HEK293 (cell line): Measurements from ENCODE around the gene CCDC24.
A peak's percentile ranks its signal among the peaks of the same experiment; 100 is the strongest.

Experiments
- EGR2 ChIP-seq: fragments of 450-650 bp; formaldehyde crosslinking; IDR thresholded peaks from 2 replicates; pipeline ENCODE4 v1.5.1; 2016; ENCODE audit warnings: low read depth, missing biosample characterization, missing genetic modification characterization
- FEZF1 ChIP-seq: fragments of 450-650 bp; formaldehyde crosslinking; IDR thresholded peaks from 2 replicates; pipeline ENCODE4 v1.5.1; 2016; ENCODE audit warnings: missing biosample characterization, missing genetic modification characterization
- GLI4 ChIP-seq: fragments of 450-650 bp; formaldehyde crosslinking; IDR thresholded peaks from 2 replicates; pipeline ENCODE4 v1.5.1; 2016; ENCODE audit warnings: missing biosample characterization, missing genetic modification characterization
- OVOL3 ChIP-seq: fragments of 450-650 bp; formaldehyde crosslinking; IDR thresholded peaks from 2 replicates; pipeline ENCODE4 v1.5.1; 2016; ENCODE audit warnings: missing biosample characterization, missing genetic modification characterization
- PRDM1 ChIP-seq: fragments of 450-650 bp; formaldehyde crosslinking; IDR thresholded peaks from 2 replicates; pipeline ENCODE4; 2016; ENCODE audit warnings: missing biosample characterization, missing genetic modification characterization
- SALL2 ChIP-seq: fragments of 450-650 bp; formaldehyde crosslinking; IDR thresholded peaks from 2 replicates; pipeline ENCODE4 v1.5.0; 2017; ENCODE audit warnings: missing biosample characterization, mild to moderate bottlenecking, missing genetic modification characterization, borderline replicate concordance
- SCRT2 ChIP-seq: fragments of 450-650 bp; formaldehyde crosslinking; IDR thresholded peaks from 2 replicates; pipeline ENCODE4 v1.5.1; 2016; ENCODE audit warnings: missing biosample characterization, missing genetic modification characterization
- TRIM28 ChIP-seq: IDR thresholded peaks from 2 replicates; pipeline ENCODE4 v1.6.1; 2011; ENCODE audit warnings: low read length, control low read depth, borderline replicate concordance
- ZBTB1 ChIP-seq: fragments of 450-650 bp; formaldehyde crosslinking; IDR thresholded peaks from 2 replicates; pipeline ENCODE4 v1.5.1; 2016; ENCODE audit warnings: missing biosample characterization, missing genetic modification characterization
- ZBTB7A ChIP-seq: fragments of 450-650 bp; formaldehyde crosslinking; IDR thresholded peaks from 2 replicates; pipeline ENCODE4 v1.5.1; 2016; ENCODE audit warnings: low read depth, missing biosample characterization, missing genetic modification characterization
- ZFHX2 ChIP-seq: fragments of 450-650 bp; formaldehyde crosslinking; conservative IDR thresholded peaks from 2 replicates; pipeline ENCODE4 v1.5.1; 2016; ENCODE audit warnings: missing biosample characterization, missing genetic modification characterization
- ZFP37 ChIP-seq: fragments of 450-650 bp; formaldehyde crosslinking; IDR thresholded peaks from 2 replicates; pipeline ENCODE4 v1.5.1; 2016; ENCODE audit warnings: missing biosample characterization, missing genetic modification characterization
- ZNF169 ChIP-seq: fragments of 450-650 bp; formaldehyde crosslinking; IDR thresholded peaks from 2 replicates; pipeline ENCODE4 v1.5.1; 2016; ENCODE audit warnings: missing biosample characterization, missing genetic modification characterization
- ZNF175 ChIP-seq: fragments of 450-650 bp; formaldehyde crosslinking; IDR thresholded peaks from 2 replicates; pipeline ENCODE4 v1.5.1; 2016; ENCODE audit warnings: missing biosample characterization, missing genetic modification characterization
- ZNF302 ChIP-seq: fragments of 450-650 bp; formaldehyde crosslinking; IDR thresholded peaks from 2 replicates; pipeline ENCODE4 v1.5.1; 2016; ENCODE audit warnings: missing biosample characterization, missing genetic modification characterization, low read depth
- ZNF423 ChIP-seq: fragments of 450-650 bp; formaldehyde crosslinking; IDR thresholded peaks from 2 replicates; pipeline ENCODE4 v1.5.1; 2016; ENCODE audit warnings: missing biosample characterization, missing genetic modification characterization
- ZNF560 ChIP-seq: fragments of 450-650 bp; formaldehyde crosslinking; IDR thresholded peaks from 2 replicates; pipeline ENCODE4 v1.5.1; 2017; ENCODE audit warnings: missing biosample characterization, missing genetic modification characterization, borderline replicate concordance
- ZNF596 ChIP-seq: fragments of 450-650 bp; IDR thresholded peaks from 2 replicates; pipeline ENCODE4 v1.5.0; 2018; ENCODE audit warnings: missing biosample characterization, mild to moderate bottlenecking, missing genetic modification characterization, moderate library complexity
- ZNF843 ChIP-seq: fragments of 450-650 bp; formaldehyde crosslinking; IDR thresholded peaks from 2 replicates; pipeline ENCODE4 v1.5.1; 2016; ENCODE audit warnings: missing biosample characterization, missing genetic modification characterization
- ZSCAN30 ChIP-seq: fragments of 450-650 bp; IDR thresholded peaks from 2 replicates; pipeline ENCODE4 v1.5.1; 2018; ENCODE audit warnings: missing biosample characterization, mild to moderate bottlenecking, missing genetic modification characterization, moderate library complexity
- TF ChIP-seq, protein P1 (sequence below): fragments of 450-650 bp; formaldehyde crosslinking; conservative IDR thresholded peaks from 2 replicates; pipeline ENCODE4 v1.5.1; 2016; ENCODE audit warnings: low read depth, missing biosample characterization, missing genetic modification characterization
- TF ChIP-seq, protein P2 (sequence below): fragments of 450-650 bp; formaldehyde crosslinking; IDR thresholded peaks from 2 replicates; pipeline ENCODE4 v1.5.1; 2016; ENCODE audit warnings: missing biosample characterization, missing genetic modification characterization
- TF ChIP-seq, protein P3 (sequence below): fragments of 450-650 bp; formaldehyde crosslinking; conservative IDR thresholded peaks from 2 replicates; pipeline ENCODE4 v1.5.1; 2016; ENCODE audit warnings: low read depth, missing biosample characterization, missing genetic modification characterization
- TF ChIP-seq, protein P4 (sequence below): fragments of 450-650 bp; formaldehyde crosslinking; IDR thresholded peaks from 2 replicates; pipeline ENCODE4 v1.5.1; 2017; ENCODE audit warnings: missing biosample characterization, missing genetic modification characterization
- TF ChIP-seq, protein P5 (sequence below): fragments of 450-650 bp; formaldehyde crosslinking; IDR thresholded peaks from 2 replicates; pipeline ENCODE4 v1.5.1; 2016; ENCODE audit warnings: missing biosample characterization, missing genetic modification characterization

CCDC24 gene

DNA sequence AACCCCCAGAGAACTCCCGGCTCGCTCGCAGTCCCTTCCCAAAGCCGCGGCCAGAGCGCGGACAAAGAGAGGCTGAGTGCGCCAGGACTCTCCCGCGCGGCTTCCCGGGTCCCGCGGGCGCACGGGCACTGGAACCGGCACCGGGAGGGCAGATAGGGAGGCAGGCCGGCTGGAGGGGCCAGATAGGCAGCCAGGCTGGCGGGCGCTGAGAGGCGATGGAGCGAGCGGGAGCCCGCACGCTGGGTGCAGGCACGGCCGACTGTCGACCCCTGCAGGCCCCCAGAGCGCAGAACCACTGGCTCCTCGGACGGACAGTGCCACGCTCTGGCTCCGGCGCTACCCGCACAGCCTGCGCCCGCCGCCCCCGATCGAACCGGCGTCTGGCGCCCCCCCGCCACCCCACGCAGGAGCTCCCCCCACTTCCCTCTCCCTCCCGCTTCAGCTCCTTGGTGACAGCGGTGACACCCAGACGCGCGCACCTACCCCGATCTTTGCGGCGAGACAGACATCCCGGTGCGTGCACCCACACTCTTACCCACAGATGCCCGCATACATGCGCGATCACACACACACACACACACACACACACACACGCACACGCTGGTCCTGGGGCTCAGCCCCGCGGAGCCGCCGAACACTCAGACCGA, 39.3 kb downstream of the CCDC24 start (continued):
- TF ChIP-seq PRDM1: no peak
- 0 out of 2 replicates have a peak, but pooled peaks have one; percentile 8 for TF ChIP-seq ZSCAN30 (tag by site-specific recombination)
- peak; percentile 28; the same call in 1 of the 2 replicates for TF ChIP-seq ZNF843 (tag by site-specific recombination)
- peak; percentile 84; the same call in 1 of the 2 replicates for TF ChIP-seq ZBTB1 (tag by site-specific recombination)
- TF ChIP-seq, protein P1, sequence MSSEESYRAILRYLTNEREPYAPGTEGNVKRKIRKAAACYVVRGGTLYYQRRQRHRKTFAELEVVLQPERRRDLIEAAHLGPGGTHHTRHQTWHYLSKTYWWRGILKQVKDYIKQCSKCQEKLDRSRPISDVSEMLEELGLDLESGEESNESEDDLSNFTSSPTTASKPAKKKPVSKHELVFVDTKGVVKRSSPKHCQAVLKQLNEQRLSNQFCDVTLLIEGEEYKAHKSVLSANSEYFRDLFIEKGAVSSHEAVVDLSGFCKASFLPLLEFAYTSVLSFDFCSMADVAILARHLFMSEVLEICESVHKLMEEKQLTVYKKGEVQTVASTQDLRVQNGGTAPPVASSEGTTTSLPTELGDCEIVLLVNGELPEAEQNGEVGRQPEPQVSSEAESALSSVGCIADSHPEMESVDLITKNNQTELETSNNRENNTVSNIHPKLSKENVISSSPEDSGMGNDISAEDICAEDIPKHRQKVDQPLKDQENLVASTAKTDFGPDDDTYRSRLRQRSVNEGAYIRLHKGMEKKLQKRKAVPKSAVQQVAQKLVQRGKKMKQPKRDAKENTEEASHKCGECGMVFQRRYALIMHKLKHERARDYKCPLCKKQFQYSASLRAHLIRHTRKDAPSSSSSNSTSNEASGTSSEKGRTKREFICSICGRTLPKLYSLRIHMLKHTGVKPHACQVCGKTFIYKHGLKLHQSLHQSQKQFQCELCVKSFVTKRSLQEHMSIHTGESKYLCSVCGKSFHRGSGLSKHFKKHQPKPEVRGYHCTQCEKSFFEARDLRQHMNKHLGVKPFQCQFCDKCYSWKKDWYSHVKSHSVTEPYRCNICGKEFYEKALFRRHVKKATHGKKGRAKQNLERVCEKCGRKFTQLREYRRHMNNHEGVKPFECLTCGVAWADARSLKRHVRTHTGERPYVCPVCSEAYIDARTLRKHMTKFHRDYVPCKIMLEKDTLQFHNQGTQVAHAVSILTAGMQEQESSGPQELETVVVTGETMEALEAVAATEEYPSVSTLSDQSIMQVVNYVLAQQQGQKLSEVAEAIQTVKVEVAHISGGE: no peak
- peak; percentile 85 for TF ChIP-seq ZNF423
- peak; percentile 92 for TF ChIP-seq ZFHX2
- TF ChIP-seq EGR2 (tag by site-specific recombination): peak; percentile 86
- 0 out of 2 replicates have a peak, but pooled peaks have one; percentile 64 for TF ChIP-seq GLI4 (tag by site-specific recombination)
- TF ChIP-seq ZNF169 (tag by site-specific recombination): peak; percentile 48; the same call in 1 of the 2 replicates
- TF ChIP-seq, protein P2, sequence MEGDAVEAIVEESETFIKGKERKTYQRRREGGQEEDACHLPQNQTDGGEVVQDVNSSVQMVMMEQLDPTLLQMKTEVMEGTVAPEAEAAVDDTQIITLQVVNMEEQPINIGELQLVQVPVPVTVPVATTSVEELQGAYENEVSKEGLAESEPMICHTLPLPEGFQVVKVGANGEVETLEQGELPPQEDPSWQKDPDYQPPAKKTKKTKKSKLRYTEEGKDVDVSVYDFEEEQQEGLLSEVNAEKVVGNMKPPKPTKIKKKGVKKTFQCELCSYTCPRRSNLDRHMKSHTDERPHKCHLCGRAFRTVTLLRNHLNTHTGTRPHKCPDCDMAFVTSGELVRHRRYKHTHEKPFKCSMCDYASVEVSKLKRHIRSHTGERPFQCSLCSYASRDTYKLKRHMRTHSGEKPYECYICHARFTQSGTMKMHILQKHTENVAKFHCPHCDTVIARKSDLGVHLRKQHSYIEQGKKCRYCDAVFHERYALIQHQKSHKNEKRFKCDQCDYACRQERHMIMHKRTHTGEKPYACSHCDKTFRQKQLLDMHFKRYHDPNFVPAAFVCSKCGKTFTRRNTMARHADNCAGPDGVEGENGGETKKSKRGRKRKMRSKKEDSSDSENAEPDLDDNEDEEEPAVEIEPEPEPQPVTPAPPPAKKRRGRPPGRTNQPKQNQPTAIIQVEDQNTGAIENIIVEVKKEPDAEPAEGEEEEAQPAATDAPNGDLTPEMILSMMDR (tag by site-specific recombination): peak; percentile 91
- TF ChIP-seq TRIM28: no peak
- TF ChIP-seq ZNF302 (tag by site-specific recombination): no peak
- TF ChIP-seq, protein P3, sequence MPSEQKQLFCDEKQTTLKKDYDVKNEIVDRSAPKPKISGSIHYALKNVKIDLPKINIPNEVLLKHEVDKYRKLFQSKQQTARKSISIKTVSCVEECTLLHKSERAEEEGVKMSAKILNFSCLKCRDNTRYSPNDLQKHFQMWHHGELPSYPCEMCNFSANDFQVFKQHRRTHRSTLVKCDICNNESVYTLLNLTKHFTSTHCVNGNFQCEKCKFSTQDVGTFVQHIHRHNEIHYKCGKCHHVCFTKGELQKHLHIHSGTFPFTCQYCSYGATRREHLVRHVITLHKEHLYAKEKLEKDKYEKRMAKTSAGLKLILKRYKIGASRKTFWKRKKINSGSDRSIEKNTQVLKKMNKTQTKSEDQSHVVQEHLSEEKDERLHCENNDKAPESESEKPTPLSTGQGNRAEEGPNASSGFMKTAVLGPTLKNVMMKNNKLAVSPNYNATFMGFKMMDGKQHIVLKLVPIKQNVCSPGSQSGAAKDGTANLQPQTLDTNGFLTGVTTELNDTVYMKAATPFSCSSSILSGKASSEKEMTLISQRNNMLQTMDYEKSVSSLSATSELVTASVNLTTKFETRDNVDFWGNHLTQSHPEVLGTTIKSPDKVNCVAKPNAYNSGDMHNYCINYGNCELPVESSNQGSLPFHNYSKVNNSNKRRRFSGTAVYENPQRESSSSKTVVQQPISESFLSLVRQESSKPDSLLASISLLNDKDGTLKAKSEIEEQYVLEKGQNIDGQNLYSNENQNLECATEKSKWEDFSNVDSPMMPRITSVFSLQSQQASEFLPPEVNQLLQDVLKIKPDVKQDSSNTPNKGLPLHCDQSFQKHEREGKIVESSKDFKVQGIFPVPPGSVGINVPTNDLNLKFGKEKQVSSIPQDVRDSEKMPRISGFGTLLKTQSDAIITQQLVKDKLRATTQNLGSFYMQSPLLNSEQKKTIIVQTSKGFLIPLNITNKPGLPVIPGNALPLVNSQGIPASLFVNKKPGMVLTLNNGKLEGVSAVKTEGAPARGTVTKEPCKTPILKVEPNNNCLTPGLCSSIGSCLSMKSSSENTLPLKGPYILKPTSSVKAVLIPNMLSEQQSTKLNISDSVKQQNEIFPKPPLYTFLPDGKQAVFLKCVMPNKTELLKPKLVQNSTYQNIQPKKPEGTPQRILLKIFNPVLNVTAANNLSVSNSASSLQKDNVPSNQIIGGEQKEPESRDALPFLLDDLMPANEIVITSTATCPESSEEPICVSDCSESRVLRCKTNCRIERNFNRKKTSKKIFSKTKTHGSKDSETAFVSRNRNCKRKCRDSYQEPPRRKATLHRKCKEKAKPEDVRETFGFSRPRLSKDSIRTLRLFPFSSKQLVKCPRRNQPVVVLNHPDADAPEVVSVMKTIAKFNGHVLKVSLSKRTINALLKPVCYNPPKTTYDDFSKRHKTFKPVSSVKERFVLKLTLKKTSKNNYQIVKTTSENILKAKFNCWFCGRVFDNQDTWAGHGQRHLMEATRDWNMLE (tag by site-specific recombination): no peak
- no peak for TF ChIP-seq SCRT2
- TF ChIP-seq, protein P4, sequence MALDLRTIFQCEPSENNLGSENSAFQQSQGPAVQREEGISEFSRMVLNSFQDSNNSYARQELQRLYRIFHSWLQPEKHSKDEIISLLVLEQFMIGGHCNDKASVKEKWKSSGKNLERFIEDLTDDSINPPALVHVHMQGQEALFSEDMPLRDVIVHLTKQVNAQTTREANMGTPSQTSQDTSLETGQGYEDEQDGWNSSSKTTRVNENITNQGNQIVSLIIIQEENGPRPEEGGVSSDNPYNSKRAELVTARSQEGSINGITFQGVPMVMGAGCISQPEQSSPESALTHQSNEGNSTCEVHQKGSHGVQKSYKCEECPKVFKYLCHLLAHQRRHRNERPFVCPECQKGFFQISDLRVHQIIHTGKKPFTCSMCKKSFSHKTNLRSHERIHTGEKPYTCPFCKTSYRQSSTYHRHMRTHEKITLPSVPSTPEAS (tag by site-specific recombination): peak; percentile 96
- TF ChIP-seq, protein P5, sequence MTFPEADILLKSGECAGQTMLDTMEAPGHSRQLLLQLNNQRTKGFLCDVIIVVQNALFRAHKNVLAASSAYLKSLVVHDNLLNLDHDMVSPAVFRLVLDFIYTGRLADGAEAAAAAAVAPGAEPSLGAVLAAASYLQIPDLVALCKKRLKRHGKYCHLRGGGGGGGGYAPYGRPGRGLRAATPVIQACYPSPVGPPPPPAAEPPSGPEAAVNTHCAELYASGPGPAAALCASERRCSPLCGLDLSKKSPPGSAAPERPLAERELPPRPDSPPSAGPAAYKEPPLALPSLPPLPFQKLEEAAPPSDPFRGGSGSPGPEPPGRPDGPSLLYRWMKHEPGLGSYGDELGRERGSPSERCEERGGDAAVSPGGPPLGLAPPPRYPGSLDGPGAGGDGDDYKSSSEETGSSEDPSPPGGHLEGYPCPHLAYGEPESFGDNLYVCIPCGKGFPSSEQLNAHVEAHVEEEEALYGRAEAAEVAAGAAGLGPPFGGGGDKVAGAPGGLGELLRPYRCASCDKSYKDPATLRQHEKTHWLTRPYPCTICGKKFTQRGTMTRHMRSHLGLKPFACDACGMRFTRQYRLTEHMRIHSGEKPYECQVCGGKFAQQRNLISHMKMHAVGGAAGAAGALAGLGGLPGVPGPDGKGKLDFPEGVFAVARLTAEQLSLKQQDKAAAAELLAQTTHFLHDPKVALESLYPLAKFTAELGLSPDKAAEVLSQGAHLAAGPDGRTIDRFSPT (tag by site-specific recombination): peak; percentile 64
- no peak for TF ChIP-seq ZNF175
- no peak for TF ChIP-seq SALL2
- TF ChIP-seq ZBTB7A (tag by site-specific recombination): peak; percentile 84
- no peak for TF ChIP-seq ZNF560
- peak; percentile 11; the same call in 1 of the 2 replicates for TF ChIP-seq FEZF1
- TF ChIP-seq ZFP37 (tag by site-specific recombination): 0 out of 2 replicates have a peak, but pooled peaks have one; percentile 60
- 0 out of 2 replicates have a peak, but pooled peaks have one; percentile 24 for TF ChIP-seq OVOL3 (tag by site-specific recombination)
- TF ChIP-seq ZNF596 (tag by site-specific recombination): no peak
